Measurements from ENCODE around the gene CDK16.
A peak's percentile ranks its signal among the peaks of the same experiment; 100 is the strongest.

CDK16 gene

GRCh38 chrX:47186096-47186740 is 32.3 kb upstream of the CDK16 start:
- DNase-seq, result no peak

GRCh38 chrX:47187106-47187677 is 31.3 kb upstream of the CDK16 start:
- DNase-seq, result no peak

- no peak for DNase-seq
These were observed 28.6 kb upstream of the CDK16 start for GRCh38 chrX:47189906-47190305.

- DNase-seq, result peak; percentile 11 to 83
These were observed 27.8 kb upstream of the CDK16 start for GRCh38 chrX:47190445-47191269.

GRCh38 chrX:47191331-47191730 is 27.1 kb upstream of the CDK16 start:
- no peak for DNase-seq

- DNase-seq, result no peak
These were observed 26.6 kb upstream of the CDK16 start for GRCh38 chrX:47191806-47192401.

- DNase-seq, result peak; percentile 45 to 88
These were observed 24.8 kb upstream of the CDK16 start, which contains the start of gene UBA1 for GRCh38 chrX:47193475-47194193. TSS of gene UBA1 (plus strand) at chrX:47193829. CDS start at chrX:47198803, 4,974 bp downstream.

- no peak for DNase-seq
These were observed 24.2 kb upstream of the CDK16 start for GRCh38 chrX:47194194-47194787.

GRCh38 chrX:47196098-47196497 is 22.4 kb upstream of the CDK16 start:
- DNase-seq, result no peak

GRCh38 chrX:47197526-47197925 is 21.0 kb upstream of the CDK16 start:
- no peak for DNase-seq

GRCh38 chrX:47198026-47198686 is 20.3 kb upstream of the CDK16 start:
- DNase-seq, result no peak

GRCh38 chrX:47198687-47199080 is 19.8 kb upstream of the CDK16 start:
- DNase-seq, result no peak

- no peak for DNase-seq
These were observed 19.2 kb upstream of the CDK16 start for GRCh38 chrX:47199286-47199685.

GRCh38 chrX:47200385-47201150 is 17.9 kb upstream of the CDK16 start:
- DNase-seq, result no peak

GRCh38 chrX:47201345-47201944 is 17.0 kb upstream of the CDK16 start:
- DNase-seq, result no peak

GRCh38 chrX:47202316-47202715 is 16.2 kb upstream of the CDK16 start:
- no peak for DNase-seq

- no peak for DNase-seq
These were observed 15.6 kb upstream of the CDK16 start for GRCh38 chrX:47202877-47203276.

- no peak for DNase-seq
These were observed 13.5 kb upstream of the CDK16 start for GRCh38 chrX:47204970-47205369.

- DNase-seq, result no peak
These were observed 12.2 kb upstream of the CDK16 start for GRCh38 chrX:47206316-47206715.

- no peak for DNase-seq
These were observed 10.4 kb upstream of the CDK16 start for GRCh38 chrX:47208108-47208507.

Measured in bone marrow (tissue), 2 donors.